Measurements from ENCODE around the gene STMN3. TPM values are rescaled to one million over a fixed set of nuclear protein-coding genes. Genes with fewer than 3 reads are reported as not detected.
A peak's percentile ranks its signal among the peaks of the same experiment; 100 is the strongest.

Gene STMN3
- total and polyA plus RNA-seq, 2 experiments from 2014 or later: 18.6 to 37.6 TPM

- H2AFZ ChIP-seq: no peak overlapping the region
- H3F3A ChIP-seq (ENCODE audit: insufficient read depth): no peaks in the 10 kb centered on the region
- no peak overlapping the region for H3K27ac ChIP-seq
- in situ Hi-C loops (cut with MboI): no loop called here
- no peak overlapping the region for H3K9ac ChIP-seq
- H4K20me1 ChIP-seq (ENCODE audit: insufficient read depth): no peaks in the 10 kb centered on the region
- no peaks in the 10 kb centered on the region for H3K9me3 ChIP-seq (ENCODE audit: low read depth)
- no peak overlapping the region for H3K4me2 ChIP-seq (ENCODE audit: unreplicated experiment)
- no peaks in the 10 kb centered on the region for H3K27me3 ChIP-seq (replicated peaks; ENCODE audit: insufficient read depth)
- H3K4me3 ChIP-seq: no peak overlapping the region
- H3K4me1 ChIP-seq (ENCODE audit: insufficient read depth): 0 out of 2 replicates have a peak, but pooled peaks cover 6% of the 10 kb centered on the region
- no peaks in the 10 kb centered on the region for H3K36me3 ChIP-seq (ENCODE audit: low read depth)
- H3K9me2 ChIP-seq (ENCODE audit: insufficient read depth): no peaks in the 10 kb centered on the region
- no peak for DNase-seq
- 88 to 89% methylated on average over 9 of the region's 10 CpGs for WGBS, 2 experiments (ENCODE audit: low coverage in 1 of 2, low lambda C conversion rate in 2 of 2, missing lambda C conversion rate in 2 of 2)
- no peaks in the 10 kb centered on the region for H3K79me2 ChIP-seq (ENCODE audit: insufficient read depth)
- TF ChIP-seq EZH2 (IDR thresholded peaks at IDR 0.05; ENCODE audit: insufficient read depth, poor library complexity, severe bottlenecking) (no peak), EZH2phosphoT487 (IDR thresholded peaks at IDR 0.05; ENCODE audit: insufficient read depth, low read depth) (no peak)
These were observed 40.0 kb upstream of the STMN3 start for GRCh38 chr20:63693083-63693732.

- Histone ChIP-seq H3K4me3 (no peak overlapping the region), H3K27ac (no peak overlapping the region), H4K20me1 (ENCODE audit: insufficient read depth) (no peaks in the 10 kb centered on the region), H2AFZ (no peak overlapping the region), H3K36me3 (ENCODE audit: low read depth) (no peaks in the 10 kb centered on the region), H3K4me2 (ENCODE audit: unreplicated experiment) (no peak overlapping the region), H3K9me3 (ENCODE audit: low read depth) (no peaks in the 10 kb centered on the region), H3K4me1 (ENCODE audit: insufficient read depth) (peaks cover 2% of the 10 kb centered on the region), H3F3A (ENCODE audit: insufficient read depth) (peaks cover 3% of the 10 kb centered on the region; the same call in 1 of the 2 replicates), H3K9ac (no peak overlapping the region), H3K27me3 (replicated peaks; ENCODE audit: insufficient read depth) (no peaks in the 10 kb centered on the region), H3K9me2 (ENCODE audit: insufficient read depth) (no peaks in the 10 kb centered on the region), H3K79me2 (ENCODE audit: insufficient read depth) (no peaks in the 10 kb centered on the region)
- TF ChIP-seq EZH2 (IDR thresholded peaks at IDR 0.05; ENCODE audit: insufficient read depth, poor library complexity, severe bottlenecking) (no peak), EZH2phosphoT487 (IDR thresholded peaks at IDR 0.05; ENCODE audit: insufficient read depth, low read depth) (no peak)
- DNase-seq: peak; percentile 53
- WGBS, 2 experiments (ENCODE audit: low coverage in 1 of 2, low lambda C conversion rate in 2 of 2, missing lambda C conversion rate in 2 of 2): 54 to 61% methylated on average over 17 to 20 of the region's 20 CpGs
- in situ Hi-C loops (cut with MboI): no loop called here
These were observed 39.3 kb upstream of the STMN3 start for GRCh38 chr20:63692436-63693082.

- in situ Hi-C loops (cut with MboI): no loop called here
- Histone ChIP-seq H2AFZ (no peak overlapping the region), H3K9ac (no peak overlapping the region), H3K9me2 (ENCODE audit: insufficient read depth) (no peaks in the 10 kb centered on the region), H3K9me3 (ENCODE audit: low read depth) (no peaks in the 10 kb centered on the region), H3K79me2 (ENCODE audit: insufficient read depth) (no peaks in the 10 kb centered on the region), H3K27me3 (replicated peaks; ENCODE audit: insufficient read depth) (no peaks in the 10 kb centered on the region), H3K4me3 (no peak overlapping the region), H3K27ac (no peak overlapping the region), H4K20me1 (ENCODE audit: insufficient read depth) (no peaks in the 10 kb centered on the region), H3F3A (ENCODE audit: insufficient read depth) (peaks cover 8% of the 10 kb centered on the region; the same call in 1 of the 2 replicates), H3K36me3 (ENCODE audit: low read depth) (no peaks in the 10 kb centered on the region), H3K4me1 (ENCODE audit: insufficient read depth) (peaks cover 9% of the 10 kb centered on the region), H3K4me2 (ENCODE audit: unreplicated experiment) (no peak overlapping the region)
- no peak for DNase-seq
- WGBS, 2 experiments (ENCODE audit: low coverage in 1 of 2, low lambda C conversion rate in 2 of 2, missing lambda C conversion rate in 2 of 2): 86 to 91% methylated on average over 15 of the region's 21 CpGs
- TF ChIP-seq EZH2 (IDR thresholded peaks at IDR 0.05; ENCODE audit: insufficient read depth, poor library complexity, severe bottlenecking) (no peak), EZH2phosphoT487 (IDR thresholded peaks at IDR 0.05; ENCODE audit: insufficient read depth, low read depth) (no peak)
These were observed 38.6 kb upstream of the STMN3 start for GRCh38 chr20:63691711-63692435.

- H3K4me1 ChIP-seq (ENCODE audit: insufficient read depth): peaks cover 17% of the 10 kb centered on the region
- H3K9me3 ChIP-seq (ENCODE audit: low read depth): no peaks in the 10 kb centered on the region
- no peak for DNase-seq
- TF ChIP-seq EZH2 (IDR thresholded peaks at IDR 0.05; ENCODE audit: insufficient read depth, poor library complexity, severe bottlenecking) (no peak), EZH2phosphoT487 (IDR thresholded peaks at IDR 0.05; ENCODE audit: insufficient read depth, low read depth) (no peak)
- no peaks in the 10 kb centered on the region for H3K36me3 ChIP-seq (ENCODE audit: low read depth)
- H3K27ac ChIP-seq: no peak overlapping the region
- in situ Hi-C loops (cut with MboI): no loop called here
- 88 to 92% methylated on average over 22 to 24 of the region's 24 CpGs for WGBS, 2 experiments (ENCODE audit: low coverage in 1 of 2, low lambda C conversion rate in 2 of 2, missing lambda C conversion rate in 2 of 2)
- no peak overlapping the region for H2AFZ ChIP-seq
- no peaks in the 10 kb centered on the region for H3K27me3 ChIP-seq (replicated peaks; ENCODE audit: insufficient read depth)
- H3K79me2 ChIP-seq (ENCODE audit: insufficient read depth): no peaks in the 10 kb centered on the region
- H3K9ac ChIP-seq: no peak overlapping the region
- peaks cover 10% of the 10 kb centered on the region; the same call in 1 of the 2 replicates for H3F3A ChIP-seq (ENCODE audit: insufficient read depth)
- no peaks in the 10 kb centered on the region for H3K9me2 ChIP-seq (ENCODE audit: insufficient read depth)
- no peak overlapping the region for H3K4me3 ChIP-seq
- no peaks in the 10 kb centered on the region for H4K20me1 ChIP-seq (ENCODE audit: insufficient read depth)
- no peak overlapping the region for H3K4me2 ChIP-seq (ENCODE audit: unreplicated experiment)
These were observed 37.9 kb upstream of the STMN3 start for GRCh38 chr20:63690898-63691710.

Measured in GM23248 (cell line).